Measurements from ENCODE around the gene SEMA3C.

Gene SEMA3C

GRCh38 chr7:80837345-80837744 lies 81.5 kb downstream of the SEMA3C start:
- Mint-ChIP-seq H3K9me3 (no peaks in the 10 kb centered on the region), H3K36me3 (ENCODE audit: low read depth) (no peaks in the 10 kb centered on the region), H3K27ac (no peak overlapping the region), H3K4me3 (no peak overlapping the region), H3K27me3 (no peaks in the 10 kb centered on the region), H3K4me1 (ENCODE audit: low read depth) (no peaks in the 10 kb centered on the region)
- DNase-seq = no peak

- Mint-ChIP-seq H3K27me3 (no peaks in the 10 kb centered on the region), H3K36me3 (ENCODE audit: low read depth) (no peaks in the 10 kb centered on the region), H3K4me1 (ENCODE audit: low read depth) (no peaks in the 10 kb centered on the region), H3K9me3 (no peaks in the 10 kb centered on the region), H3K27ac (no peak overlapping the region), H3K4me3 (no peak overlapping the region)
- DNase-seq = no peak
These were observed 83.6 kb downstream of the SEMA3C start for GRCh38 chr7:80835251-80835650.

- H3K4me3 Mint-ChIP-seq = no peak overlapping the region
- no peak for DNase-seq
- no peaks in the 10 kb centered on the region for H3K9me3 Mint-ChIP-seq
- H3K27ac Mint-ChIP-seq = no peak overlapping the region
- no peaks in the 10 kb centered on the region for H3K36me3 Mint-ChIP-seq (ENCODE audit: low read depth)
- no peaks in the 10 kb centered on the region for H3K27me3 Mint-ChIP-seq
- no peaks in the 10 kb centered on the region for H3K4me1 Mint-ChIP-seq (ENCODE audit: low read depth)
These were observed 85.3 kb downstream of the SEMA3C start for GRCh38 chr7:80833289-80834268.

- no peak overlapping the region for H3K4me3 Mint-ChIP-seq
- H3K27me3 Mint-ChIP-seq = no peaks in the 10 kb centered on the region
- DNase-seq = no peak
- H3K27ac Mint-ChIP-seq = no peak overlapping the region
- no peaks in the 10 kb centered on the region for H3K36me3 Mint-ChIP-seq (ENCODE audit: low read depth)
- H3K4me1 Mint-ChIP-seq (ENCODE audit: low read depth) = no peaks in the 10 kb centered on the region
- H3K9me3 Mint-ChIP-seq = no peaks in the 10 kb centered on the region
These were observed 86.8 kb downstream of the SEMA3C start for GRCh38 chr7:80832006-80832405.

DNA sequence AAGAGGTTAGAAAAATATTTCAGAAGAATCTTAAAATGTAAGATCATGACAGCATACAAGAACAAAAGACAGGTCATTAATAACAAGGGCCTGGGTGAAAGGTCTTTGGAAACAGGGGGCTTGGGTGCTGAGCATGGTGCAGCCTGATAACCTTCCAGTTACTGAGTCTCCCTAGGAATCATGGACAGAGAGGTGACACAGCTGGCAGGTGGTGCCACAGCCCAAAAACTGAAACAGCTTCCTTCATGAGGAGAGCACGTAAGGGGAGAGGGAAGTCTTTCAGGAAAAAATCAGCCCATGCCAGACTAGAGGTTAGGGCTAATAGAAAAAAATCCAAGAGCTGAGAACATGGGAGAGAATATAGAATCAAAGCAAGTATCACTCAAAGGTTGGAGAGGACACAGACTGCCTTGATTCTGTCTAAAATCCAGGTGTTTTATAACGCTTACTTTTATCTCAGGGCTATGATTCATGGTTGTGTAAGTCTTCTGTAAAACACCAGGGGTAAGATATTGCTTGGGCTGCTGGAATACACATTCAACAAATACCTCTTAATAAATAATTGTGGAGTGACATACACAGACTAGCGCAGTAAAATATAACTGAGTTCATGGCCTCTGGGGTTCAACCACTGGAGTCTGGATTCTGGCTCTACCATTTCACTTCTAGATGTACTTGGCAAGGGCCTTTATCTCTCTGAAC lies 88.1 kb downstream of the SEMA3C start:
- Mint-ChIP-seq H3K27me3 (no peaks in the 10 kb centered on the region), H3K36me3 (ENCODE audit: low read depth) (no peaks in the 10 kb centered on the region), H3K4me3 (no peak overlapping the region), H3K9me3 (no peaks in the 10 kb centered on the region), H3K4me1 (ENCODE audit: low read depth) (no peaks in the 10 kb centered on the region), H3K27ac (no peak overlapping the region)
- no peak for DNase-seq

DNA sequence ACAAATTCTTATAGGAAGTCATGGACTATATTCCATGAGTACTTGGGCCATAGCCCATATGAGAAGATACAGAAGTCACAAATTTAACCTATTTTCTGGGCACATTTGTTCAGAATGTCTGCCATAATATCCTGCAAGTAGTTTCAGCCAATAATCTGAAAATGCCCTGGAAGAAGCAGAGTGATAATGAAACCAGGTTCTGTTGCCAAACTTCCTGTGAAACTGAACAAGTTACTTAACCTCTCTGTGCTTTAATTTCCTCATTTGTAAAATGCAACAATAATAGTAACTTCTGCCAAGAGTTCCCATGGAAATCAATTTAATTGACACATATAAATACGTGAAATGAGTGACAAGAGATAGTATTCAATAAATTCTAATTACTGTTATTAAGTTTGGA lies 88.8 kb downstream of the SEMA3C start:
- Mint-ChIP-seq H3K27ac (no peak overlapping the region), H3K9me3 (no peaks in the 10 kb centered on the region), H3K36me3 (ENCODE audit: low read depth) (no peaks in the 10 kb centered on the region), H3K4me3 (no peak overlapping the region), H3K4me1 (ENCODE audit: low read depth) (no peaks in the 10 kb centered on the region), H3K27me3 (no peaks in the 10 kb centered on the region)
- DNase-seq = no peak

GRCh38 chr7:80829527-80829926 lies 89.3 kb downstream of the SEMA3C start:
- H3K27me3 Mint-ChIP-seq = no peaks in the 10 kb centered on the region
- no peak overlapping the region for H3K27ac Mint-ChIP-seq
- H3K4me3 Mint-ChIP-seq = no peak overlapping the region
- H3K36me3 Mint-ChIP-seq (ENCODE audit: low read depth) = no peaks in the 10 kb centered on the region
- H3K4me1 Mint-ChIP-seq (ENCODE audit: low read depth) = no peaks in the 10 kb centered on the region
- no peaks in the 10 kb centered on the region for H3K9me3 Mint-ChIP-seq
- DNase-seq = no peak

- no peaks in the 10 kb centered on the region for H3K36me3 Mint-ChIP-seq (ENCODE audit: low read depth)
- DNase-seq = no peak
- no peak overlapping the region for H3K4me3 Mint-ChIP-seq
- H3K4me1 Mint-ChIP-seq (ENCODE audit: low read depth) = no peaks in the 10 kb centered on the region
- H3K27me3 Mint-ChIP-seq = no peaks in the 10 kb centered on the region
- no peaks in the 10 kb centered on the region for H3K9me3 Mint-ChIP-seq
- no peak overlapping the region for H3K27ac Mint-ChIP-seq
These were observed 91.6 kb downstream of the SEMA3C start for GRCh38 chr7:80827239-80827633.

DNA sequence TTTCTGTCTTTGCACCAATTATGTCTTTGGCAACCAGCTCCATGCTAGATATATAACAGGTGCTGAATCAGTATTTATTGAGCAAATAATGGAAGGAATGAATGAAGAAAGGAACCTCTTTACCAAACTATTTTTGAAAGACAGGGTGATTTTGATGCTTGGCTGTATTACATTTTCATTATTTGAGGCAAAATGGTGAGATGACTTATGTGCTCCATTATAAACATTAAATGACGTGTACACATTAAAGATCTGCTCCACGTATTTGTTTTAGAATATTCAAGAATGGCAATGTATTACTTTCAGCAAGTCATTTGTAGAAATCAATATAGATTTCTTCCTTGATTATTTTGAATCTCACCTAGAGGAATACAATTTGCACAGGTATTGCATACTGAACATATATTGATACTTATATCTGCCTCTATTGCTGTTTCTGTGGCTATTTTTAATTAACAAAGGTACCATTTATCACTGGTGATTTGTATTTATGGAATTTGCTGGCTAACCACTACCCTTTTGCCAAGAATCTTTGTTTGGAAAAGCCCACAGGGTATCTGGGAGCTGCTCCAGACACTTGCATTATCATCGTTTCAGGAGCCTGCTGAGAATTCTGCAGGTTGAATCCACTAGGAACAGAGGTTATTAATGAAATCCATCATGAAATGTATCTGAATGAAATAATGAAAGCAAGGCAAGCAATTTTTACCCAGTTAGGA lies 92.2 kb downstream of the SEMA3C start:
- DNase-seq = no peak
- Mint-ChIP-seq H3K27me3 (no peaks in the 10 kb centered on the region), H3K36me3 (ENCODE audit: low read depth) (no peaks in the 10 kb centered on the region), H3K4me1 (ENCODE audit: low read depth) (no peaks in the 10 kb centered on the region), H3K9me3 (no peaks in the 10 kb centered on the region), H3K4me3 (no peak overlapping the region), H3K27ac (no peak overlapping the region)

DNA sequence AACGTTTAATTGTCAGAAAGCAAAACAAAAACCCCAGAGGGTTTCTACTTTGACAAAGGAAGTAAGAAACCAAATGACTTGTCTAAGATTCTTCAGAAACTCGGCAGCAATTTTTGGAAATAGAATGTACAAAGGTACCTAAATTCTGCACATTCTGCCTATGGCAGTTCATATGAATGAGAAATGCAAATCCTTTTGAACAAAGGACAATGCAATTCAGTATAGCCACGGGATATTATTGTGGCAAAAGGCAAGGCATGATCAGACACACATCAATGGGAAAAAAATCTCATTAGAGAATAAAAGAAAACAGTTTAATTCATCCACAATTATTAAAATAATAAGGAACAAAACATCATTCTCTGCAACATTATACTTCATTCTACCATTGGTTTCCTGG lies 93.4 kb downstream of the SEMA3C start:
- H3K36me3 Mint-ChIP-seq (ENCODE audit: low read depth) = no peaks in the 10 kb centered on the region
- no peaks in the 10 kb centered on the region for H3K9me3 Mint-ChIP-seq
- H3K4me3 Mint-ChIP-seq = no peak overlapping the region
- no peaks in the 10 kb centered on the region for H3K27me3 Mint-ChIP-seq
- no peaks in the 10 kb centered on the region for H3K4me1 Mint-ChIP-seq (ENCODE audit: low read depth)
- no peak for DNase-seq
- no peak overlapping the region for H3K27ac Mint-ChIP-seq

GRCh38 chr7:80824253-80824652 lies 94.6 kb downstream of the SEMA3C start:
- Mint-ChIP-seq H3K36me3 (ENCODE audit: low read depth) (no peaks in the 10 kb centered on the region), H3K4me3 (no peak overlapping the region), H3K4me1 (ENCODE audit: low read depth) (no peaks in the 10 kb centered on the region), H3K27me3 (no peaks in the 10 kb centered on the region), H3K9me3 (no peaks in the 10 kb centered on the region), H3K27ac (no peak overlapping the region)
- DNase-seq = no peak

GRCh38 chr7:80823057-80823456 lies 95.8 kb downstream of the SEMA3C start:
- DNase-seq = no peak
- no peaks in the 10 kb centered on the region for H3K36me3 Mint-ChIP-seq (ENCODE audit: low read depth)
- H3K9me3 Mint-ChIP-seq = no peaks in the 10 kb centered on the region
- H3K27ac Mint-ChIP-seq = no peak overlapping the region
- H3K4me3 Mint-ChIP-seq = no peak overlapping the region
- H3K27me3 Mint-ChIP-seq = no peaks in the 10 kb centered on the region
- H3K4me1 Mint-ChIP-seq (ENCODE audit: low read depth) = no peaks in the 10 kb centered on the region

DNA sequence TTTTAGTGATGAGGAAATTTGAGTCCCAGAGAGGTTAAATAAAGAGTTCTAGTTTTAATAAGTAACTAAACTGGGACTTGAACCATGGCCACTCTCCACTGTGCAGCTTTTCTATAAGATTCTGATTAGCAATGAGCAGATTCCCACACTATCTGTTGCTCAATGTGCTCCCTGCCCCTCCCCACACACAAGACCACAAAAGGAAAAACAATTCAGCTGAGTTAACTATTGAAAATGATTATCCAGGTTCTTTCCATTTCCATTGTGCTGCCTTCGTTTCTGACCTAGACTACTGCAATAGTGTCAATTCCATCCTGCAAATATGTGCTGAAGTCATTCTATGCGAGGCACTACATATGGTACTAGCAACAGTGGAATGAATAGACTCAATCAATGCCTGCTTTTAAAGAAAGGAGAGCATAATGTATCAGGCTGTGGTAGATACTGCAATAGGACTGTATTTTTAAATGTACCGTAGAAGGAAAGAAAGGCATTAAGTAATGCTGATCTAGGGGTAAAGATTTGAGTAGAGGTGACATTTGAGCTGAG lies 97.0 kb downstream of the SEMA3C start:
- Mint-ChIP-seq H3K36me3 (ENCODE audit: low read depth) (no peaks in the 10 kb centered on the region), H3K4me1 (ENCODE audit: low read depth) (no peaks in the 10 kb centered on the region), H3K9me3 (no peaks in the 10 kb centered on the region), H3K27me3 (no peaks in the 10 kb centered on the region), H3K27ac (no peak overlapping the region), H3K4me3 (no peak overlapping the region)
- DNase-seq = no peak

GRCh38 chr7:80819503-80819902 lies 99.3 kb downstream of the SEMA3C start:
- Mint-ChIP-seq H3K36me3 (ENCODE audit: low read depth) (no peaks in the 10 kb centered on the region), H3K27ac (no peak overlapping the region), H3K9me3 (peaks cover 1% of the 10 kb centered on the region), H3K4me3 (no peak overlapping the region), H3K27me3 (no peaks in the 10 kb centered on the region), H3K4me1 (ENCODE audit: low read depth) (no peaks in the 10 kb centered on the region)
- no peak for DNase-seq
